CD8-positive, alpha-beta memory T cell (primary cell): ENCODE data around the gene SSR4. TPM values are rescaled to one million over a fixed set of nuclear protein-coding genes. Genes with fewer than 3 reads are reported as not detected.

ENCODE experiments used
- CTCF ChIA-PET: fragments of 350-600 bp; sonication (Branson Sonifier 250); formaldehyde crosslinking; loops from one replicate; lab custom pipeline; 2021; ENCODE audit warnings: antibody characterized with exemption; lab: Charles Lee
- POLR2A ChIA-PET: fragments of 350-600 bp; sonication (Branson Sonifier 250); formaldehyde crosslinking; loops from one replicate; lab custom pipeline; 2021; ENCODE audit warnings: antibody characterized with exemption; lab: Charles Lee
- DNase-seq, 5 donors: peaks; one replicate each; pipeline versions ENCODE4 v3.0.0 to v3.0.0-alpha.2; 2020 to 2022; ENCODE audit warnings: mixed read lengths in 1 of 5
- H3K27ac ChIP-seq: one replicate; pipeline ENCODE4 v1.7.0; 2013; ENCODE audit warnings: low read depth, mild to moderate bottlenecking, low read length, moderate library complexity
- H3K27me3 ChIP-seq: 2 replicates; pipeline ENCODE4 v1.7.0; 2013; ENCODE audit warnings: low read length, mild to moderate bottlenecking; ENCODE audit not compliant: insufficient read depth, poor library complexity, severe bottlenecking
- H3K36me3 ChIP-seq: 2 replicates; pipeline ENCODE4 v1.7.0; 2013; ENCODE audit warnings: mild to moderate bottlenecking, low read length, moderate library complexity; ENCODE audit not compliant: insufficient read depth
- H3K4me1 ChIP-seq: 2 replicates; pipeline ENCODE4 v1.7.0; 2013; ENCODE audit warnings: mild to moderate bottlenecking, low read length, moderate library complexity; ENCODE audit not compliant: insufficient read depth
- H3K4me3 ChIP-seq: 2 replicates; pipeline ENCODE4 v1.7.0; 2013; ENCODE audit warnings: mild to moderate bottlenecking, low read length
- H3K9me3 ChIP-seq: 2 replicates; pipeline ENCODE4 v1.7.0; 2013; ENCODE audit warnings: mild to moderate bottlenecking, low read length
- H3K27ac Mint-ChIP-seq, 8 donors: one replicate each; pipeline ENCODE4 v1.8.0; 2020 to 2021; ENCODE audit warnings: mixed read lengths in 8 of 8, mild to moderate bottlenecking in 6 of 8, inconsistent platforms in 3 of 8, moderate library complexity in 3 of 8
- H3K27me3 Mint-ChIP-seq, 2 donors: one replicate each; pipeline ENCODE4 v1.8.0; 2020 to 2021; ENCODE audit warnings: mixed read lengths in 2 of 2, mild to moderate bottlenecking in 1 of 2, moderate library complexity in 1 of 2
- H3K36me3 Mint-ChIP-seq, 3 donors: one replicate each; pipeline ENCODE4 v1.8.0; 2020 to 2021; ENCODE audit warnings: mixed read lengths in 3 of 3, inconsistent platforms in 1 of 3, mild to moderate bottlenecking in 1 of 3
- H3K4me1 Mint-ChIP-seq, 3 donors: one replicate each; pipeline ENCODE4 v1.8.0; 2020 to 2021; ENCODE audit warnings: mixed read lengths in 3 of 3, inconsistent platforms in 1 of 3, mild to moderate bottlenecking in 1 of 3
- H3K4me3 Mint-ChIP-seq, 7 donors: one replicate each; pipeline ENCODE4 v1.8.0; 2020 to 2021; ENCODE audit warnings: mixed read lengths in 7 of 7, mild to moderate bottlenecking in 6 of 7, moderate library complexity in 4 of 7, inconsistent platforms in 2 of 7
- H3K9me3 Mint-ChIP-seq, 5 donors: one replicate each; pipeline ENCODE4 v1.8.0; 2020 to 2022; ENCODE audit warnings: mixed read lengths in 5 of 5, mild to moderate bottlenecking in 3 of 5, moderate library complexity in 2 of 5, inconsistent platforms in 1 of 5
- polyA plus RNA-seq: library from polyadenylated mRNA; unstranded; fragments of 300-500 nt; fragmentation: Illumina TruSeq; gene quantifications from one replicate; pipeline ENCODE4 v1.2.3, GENCODE V29; 2021
- total RNA-seq, 2 experiments: library from RNA; stranded (reverse); gene quantifications; one replicate each; pipeline ENCODE4 v1.2.3, GENCODE V29; 2021

The SSR4 gene
- total and polyA plus RNA-seq, 3 experiments from 2014 or later: 158 to 567 (median 166) TPM

GRCh38 chrX:153761863-153762262, 32.6 kb upstream of the SSR4 start:
- no peak overlapping the region for H3K4me3 Mint-ChIP-seq
- no peak overlapping the region for H3K27ac ChIP-seq
- no peak for DNase-seq
- no peaks in the 10 kb centered on the region for H3K4me1 ChIP-seq
- H3K9me3 ChIP-seq: no peaks in the 10 kb centered on the region
- H3K9me3 Mint-ChIP-seq: no peaks in the 10 kb centered on the region
- H3K27ac Mint-ChIP-seq: no peak overlapping the region
- H3K36me3 Mint-ChIP-seq: no peaks in the 10 kb centered on the region
- H3K27me3 ChIP-seq: no peaks in the 10 kb centered on the region
- CTCF ChIA-PET: interaction anchor here (1.4 kb wide), 1 partner anchor 117 kb away, joined by 3 read pairs; no protein-coding TSS in a partner anchor
- POLR2A ChIA-PET: no interaction called here
- H3K4me1 Mint-ChIP-seq: peaks cover 4 to 9% (median 6%) of the 10 kb centered on the region in 3 donors
- peaks cover 0 to 1% of the 10 kb centered on the region in 2 donors for H3K27me3 Mint-ChIP-seq
- H3K36me3 ChIP-seq: no peaks in the 10 kb centered on the region
- no peak overlapping the region for H3K4me3 ChIP-seq

- no peaks in the 10 kb centered on the region for H3K36me3 ChIP-seq
- H3K4me3 ChIP-seq: no peak overlapping the region
- DNase-seq: no peak
- no peaks in the 10 kb centered on the region for H3K27me3 Mint-ChIP-seq
- no peaks in the 10 kb centered on the region for H3K9me3 ChIP-seq
- no peak overlapping the region for H3K27ac Mint-ChIP-seq
- ChIA-PET CTCF (interaction anchor here (0.8 to 2.5 kb wide), 3 partner anchors 116 to 188 kb away, joined by 3 to 8 read pairs (median 4); no protein-coding TSS in a partner anchor), POLR2A (no interaction called here)
- no peaks in the 10 kb centered on the region for H3K27me3 ChIP-seq
- H3K4me3 Mint-ChIP-seq: no peak overlapping the region
- peaks cover 4 to 9% (median 6%) of the 10 kb centered on the region in 3 donors for H3K4me1 Mint-ChIP-seq
- H3K4me1 ChIP-seq: no peaks in the 10 kb centered on the region
- H3K27ac ChIP-seq: no peak overlapping the region
- H3K9me3 Mint-ChIP-seq: no peaks in the 10 kb centered on the region
- H3K36me3 Mint-ChIP-seq: no peaks in the 10 kb centered on the region
Observed at GRCh38 chrX:153762626-153763173, 31.8 kb upstream of the SSR4 start.

- Mint-ChIP-seq H3K27ac (peak overlapping the region in 1 of 8 donors; percentile 50), H3K9me3 (no peaks in the 10 kb centered on the region), H3K4me1 (peaks cover 4 to 14% (median 6%) of the 10 kb centered on the region in 3 donors), H3K36me3 (no peaks in the 10 kb centered on the region), H3K4me3 (no peak overlapping the region), H3K27me3 (no peaks in the 10 kb centered on the region)
- no peaks in the 10 kb centered on the region for H3K36me3 ChIP-seq
- no peaks in the 10 kb centered on the region for H3K4me1 ChIP-seq
- no peak overlapping the region for H3K27ac ChIP-seq
- no peak for DNase-seq
- no peak overlapping the region for H3K4me3 ChIP-seq
- no peaks in the 10 kb centered on the region for H3K27me3 ChIP-seq
- CTCF ChIA-PET: interaction anchor here (0.7 to 2.5 kb wide), 7 partner anchors 115 to 276 kb away, joined by 3 to 8 read pairs (median 3); no protein-coding TSS in a partner anchor
- POLR2A ChIA-PET: no interaction called here
- H3K9me3 ChIP-seq: no peaks in the 10 kb centered on the region
Observed at GRCh38 chrX:153763298-153763932, 31.1 kb upstream of the SSR4 start.

- Histone ChIP-seq H3K27ac (peak within 1 kb of the TSS; percentile 69), H3K4me1 (no peaks in the 10 kb centered on the region), H3K9me3 (no peaks in the 10 kb centered on the region), H3K4me3 (no peak within 1 kb of the TSS), H3K27me3 (no peaks in the 10 kb centered on the region), H3K36me3 (no peaks in the 10 kb centered on the region)
- Mint-ChIP-seq H3K27ac (peak within 1 kb of the TSS in 1 of 8 donors; percentile 50), H3K36me3 (no peaks in the 10 kb centered on the region), H3K9me3 (no peaks in the 10 kb centered on the region), H3K27me3 (no peaks in the 10 kb centered on the region), H3K4me1 (peaks cover 4 to 14% (median 6%) of the 10 kb centered on the region in 3 donors), H3K4me3 (peak within 1 kb of the TSS in 1 of 7 donors; percentile 41)
- CTCF ChIA-PET: interaction anchor here (0.7 to 2.5 kb wide), 7 partner anchors 41 to 276 kb away, joined by 3 to 8 read pairs (median 3); no protein-coding TSS in a partner anchor
- POLR2A ChIA-PET: no interaction called here
- peak; percentile 61 to 80 (median 66) for DNase-seq
Observed at GRCh38 chrX:153763989-153764755, 30.3 kb upstream of the SSR4 start, which contains the start of gene PLXNB3. TSS of gene PLXNB3 (plus strand) at chrX:153764249. CDS start at chrX:153765536, 1,287 bp downstream.

- Mint-ChIP-seq H3K27me3 (no peaks in the 10 kb centered on the region), H3K4me1 (peaks cover 4 to 14% (median 6%) of the 10 kb centered on the region in 3 donors)
- POLR2A ChIA-PET: no interaction called here
Observed at GRCh38 chrX:153764786-153765137, 29.7 kb upstream of the SSR4 start.

GRCh38 chrX:153765138-153766079, 29.1 kb upstream of the SSR4 start:
- no peaks in the 10 kb centered on the region for H3K9me3 Mint-ChIP-seq
- H3K36me3 ChIP-seq: no peaks in the 10 kb centered on the region
- H3K4me1 ChIP-seq: no peaks in the 10 kb centered on the region
- no peaks in the 10 kb centered on the region for H3K9me3 ChIP-seq
- POLR2A ChIA-PET: no interaction called here
- H3K27me3 ChIP-seq: no peaks in the 10 kb centered on the region
- no peak overlapping the region for H3K27ac Mint-ChIP-seq
- no peaks in the 10 kb centered on the region for H3K27me3 Mint-ChIP-seq
- H3K4me3 Mint-ChIP-seq: no peak overlapping the region
- CTCF ChIA-PET: interaction anchor here (0.9 to 2.5 kb wide), 2 partner anchors 181 to 185 kb away, joined by 3 to 8 read pairs; no protein-coding TSS in a partner anchor
- H3K27ac ChIP-seq: peak overlapping the region; percentile 69
- no peaks in the 10 kb centered on the region for H3K36me3 Mint-ChIP-seq
- no peak overlapping the region for H3K4me3 ChIP-seq
- peaks cover 4 to 14% (median 6%) of the 10 kb centered on the region in 3 donors for H3K4me1 Mint-ChIP-seq
- peak in 1 of 5 donors; percentile 38 for DNase-seq

More at GRCh38 chrX:153764786-153765137, 29.7 kb upstream of the SSR4 start:
- Histone ChIP-seq H3K9me3 (no peaks in the 10 kb centered on the region), H3K27ac (peak overlapping the region; percentile 69), H3K4me1 (no peaks in the 10 kb centered on the region), H3K4me3 (no peak overlapping the region), H3K27me3 (no peaks in the 10 kb centered on the region), H3K36me3 (no peaks in the 10 kb centered on the region)
- Mint-ChIP-seq H3K36me3 (no peaks in the 10 kb centered on the region), H3K9me3 (no peaks in the 10 kb centered on the region), H3K27ac (no peak overlapping the region), H3K4me3 (no peak overlapping the region)
- CTCF ChIA-PET: interaction anchor here (0.7 to 2.5 kb wide), 3 partner anchors 41 to 186 kb away, joined by 3 to 8 read pairs (median 3); no protein-coding TSS in a partner anchor
- DNase-seq: peak in 1 of 5 donors; percentile 33

- Histone ChIP-seq H3K36me3 (no peaks in the 10 kb centered on the region), H3K9me3 (no peaks in the 10 kb centered on the region), H3K27ac (peak overlapping the region; percentile 69), H3K4me1 (no peaks in the 10 kb centered on the region), H3K4me3 (no peak overlapping the region), H3K27me3 (no peaks in the 10 kb centered on the region)
- DNase-seq: no peak
- Mint-ChIP-seq H3K9me3 (no peaks in the 10 kb centered on the region), H3K27me3 (no peaks in the 10 kb centered on the region), H3K27ac (no peak overlapping the region), H3K4me3 (no peak overlapping the region), H3K4me1 (peaks cover 4 to 14% (median 6%) of the 10 kb centered on the region in 3 donors), H3K36me3 (no peaks in the 10 kb centered on the region)
- ChIA-PET CTCF (no interaction called here), POLR2A (no interaction called here)
Observed at GRCh38 chrX:153766098-153766817, 28.2 kb upstream of the SSR4 start.
